Rectal smooth muscle tissue (tissue), 1 donor: ENCODE measurements around the gene PCBP3.
"Not testable (repeated sequence)": the region's sequence is repeated elsewhere in the genome, so short reads cannot be mapped to it uniquely, and the experiment has no call there.

Experiments
- H3K27ac ChIP-seq: one replicate; pipeline ENCODE4 v1.7.0; 2013; ENCODE audit warnings: low read depth, low read length, inconsistent platforms
- H3K27me3 ChIP-seq: one replicate; pipeline ENCODE4 v1.7.0; 2013; ENCODE audit warnings: low read length; ENCODE audit not compliant: control insufficient read depth, insufficient read depth
- H3K36me3 ChIP-seq: one replicate; pipeline ENCODE4 v1.7.0; 2013; ENCODE audit warnings: low read length; ENCODE audit not compliant: control insufficient read depth, insufficient read depth
- H3K4me1 ChIP-seq: one replicate; pipeline ENCODE4 v1.7.0; 2013; ENCODE audit warnings: low read length; ENCODE audit not compliant: control insufficient read depth, insufficient read depth
- H3K4me3 ChIP-seq: one replicate; pipeline ENCODE4 v1.7.0; 2013; ENCODE audit warnings: low read length
- H3K9ac ChIP-seq: one replicate; pipeline ENCODE4 v1.7.0; 2013; ENCODE audit warnings: low read length

The PCBP3 gene

GRCh38 chr21:45801129-45801964, 157.8 kb downstream of the PCBP3 start:
- Histone ChIP-seq H3K27ac (no peak overlapping the region), H3K4me3 (no peak overlapping the region), H3K4me1 (no peaks in the 10 kb centered on the region), H3K9ac (no peak overlapping the region), H3K27me3 (no peaks in the 10 kb centered on the region), H3K36me3 (no peaks in the 10 kb centered on the region)

- Histone ChIP-seq H3K27ac (no peak overlapping the region), H3K9ac (no peak overlapping the region), H3K36me3 (no peaks in the 10 kb centered on the region), H3K27me3 (no peaks in the 10 kb centered on the region), H3K4me3 (no peak overlapping the region), H3K4me1 (no peaks in the 10 kb centered on the region)
Observed at GRCh38 chr21:45801989-45802388, 158.5 kb downstream of the PCBP3 start.

- Histone ChIP-seq H3K9ac (no peak overlapping the region), H3K27me3 (no peaks in the 10 kb centered on the region), H3K4me3 (no peak overlapping the region), H3K27ac (no peak overlapping the region), H3K36me3 (no peaks in the 10 kb centered on the region), H3K4me1 (no peaks in the 10 kb centered on the region)
Observed at GRCh38 chr21:45802425-45802824, 158.9 kb downstream of the PCBP3 start.

- Histone ChIP-seq H3K27ac (no peak overlapping the region), H3K36me3 (no peaks in the 10 kb centered on the region), H3K9ac (no peak overlapping the region), H3K27me3 (no peaks in the 10 kb centered on the region), H3K4me3 (no peak overlapping the region), H3K4me1 (no peaks in the 10 kb centered on the region)
Observed at GRCh38 chr21:45802956-45803617, 159.6 kb downstream of the PCBP3 start.

GRCh38 chr21:45803618-45804340, 160.3 kb downstream of the PCBP3 start:
- Histone ChIP-seq H3K4me1 (no peaks in the 10 kb centered on the region), H3K36me3 (no peaks in the 10 kb centered on the region), H3K9ac (no peak overlapping the region), H3K27ac (no peak overlapping the region), H3K4me3 (no peak overlapping the region), H3K27me3 (no peaks in the 10 kb centered on the region)

GRCh38 chr21:45804809-45805313, 161.3 kb downstream of the PCBP3 start:
- Histone ChIP-seq H3K27ac (no peak overlapping the region), H3K4me1 (no peaks in the 10 kb centered on the region), H3K9ac (no peak overlapping the region), H3K27me3 (no peaks in the 10 kb centered on the region), H3K36me3 (no peaks in the 10 kb centered on the region), H3K4me3 (no peak overlapping the region)

- no peaks in the 10 kb centered on the region for H3K4me1 ChIP-seq
- H3K4me3 ChIP-seq: no peak overlapping the region
- H3K9ac ChIP-seq: no peak overlapping the region
- H3K36me3 ChIP-seq: no peaks in the 10 kb centered on the region
- no peaks in the 10 kb centered on the region for H3K27me3 ChIP-seq
- H3K27ac ChIP-seq: no peak overlapping the region
Observed at GRCh38 chr21:45805321-45805720, 161.8 kb downstream of the PCBP3 start.

- Histone ChIP-seq H3K9ac (no peak overlapping the region), H3K4me3 (no peak overlapping the region), H3K36me3 (no peaks in the 10 kb centered on the region), H3K27ac (no peak overlapping the region), H3K27me3 (no peaks in the 10 kb centered on the region), H3K4me1 (no peaks in the 10 kb centered on the region)
Observed at GRCh38 chr21:45806042-45806441, 162.5 kb downstream of the PCBP3 start.

GRCh38 chr21:45808663-45809062, 165.1 kb downstream of the PCBP3 start:
- not testable (repeated sequence) for H3K27me3 ChIP-seq, H3K27ac ChIP-seq, H3K36me3 ChIP-seq, H3K9ac ChIP-seq, H3K4me3 ChIP-seq, H3K4me1 ChIP-seq

GRCh38 chr21:45809421-45809820, 165.9 kb downstream of the PCBP3 start:
- no peaks in the 10 kb centered on the region for H3K27me3 ChIP-seq
- no peaks in the 10 kb centered on the region for H3K36me3 ChIP-seq
- H3K4me1 ChIP-seq: no peaks in the 10 kb centered on the region
- no peak overlapping the region for H3K9ac ChIP-seq
- no peak overlapping the region for H3K27ac ChIP-seq
- H3K4me3 ChIP-seq: no peak overlapping the region

- no peak overlapping the region for H3K4me3 ChIP-seq
- H3K4me1 ChIP-seq: no peaks in the 10 kb centered on the region
- H3K9ac ChIP-seq: no peak overlapping the region
- H3K27me3 ChIP-seq: no peaks in the 10 kb centered on the region
- no peaks in the 10 kb centered on the region for H3K36me3 ChIP-seq
- H3K27ac ChIP-seq: no peak overlapping the region
Observed at GRCh38 chr21:45811136-45811535, 167.6 kb downstream of the PCBP3 start.

GRCh38 chr21:45814210-45814940, 170.8 kb downstream of the PCBP3 start:
- H3K4me1 ChIP-seq, H3K27ac ChIP-seq, H3K36me3 ChIP-seq: not testable (repeated sequence)

More at GRCh38 chr21:45814210-45814940, 170.8 kb downstream of the PCBP3 start:
- H3K4me3 ChIP-seq, H3K9ac ChIP-seq, H3K27me3 ChIP-seq: not testable (repeated sequence)
